HL-60/S4 (cell line): ENCODE data around the gene SPINK1.

ENCODE experiments used
- in situ Hi-C: fragments of 300-500 bp; cut with MboI; formaldehyde crosslinking; loops from 2 replicates; pipeline ENCODE4 v1.14.3; 2022; ENCODE audit warnings: low sequenced_read_pairs

SPINK1 gene

DNA sequence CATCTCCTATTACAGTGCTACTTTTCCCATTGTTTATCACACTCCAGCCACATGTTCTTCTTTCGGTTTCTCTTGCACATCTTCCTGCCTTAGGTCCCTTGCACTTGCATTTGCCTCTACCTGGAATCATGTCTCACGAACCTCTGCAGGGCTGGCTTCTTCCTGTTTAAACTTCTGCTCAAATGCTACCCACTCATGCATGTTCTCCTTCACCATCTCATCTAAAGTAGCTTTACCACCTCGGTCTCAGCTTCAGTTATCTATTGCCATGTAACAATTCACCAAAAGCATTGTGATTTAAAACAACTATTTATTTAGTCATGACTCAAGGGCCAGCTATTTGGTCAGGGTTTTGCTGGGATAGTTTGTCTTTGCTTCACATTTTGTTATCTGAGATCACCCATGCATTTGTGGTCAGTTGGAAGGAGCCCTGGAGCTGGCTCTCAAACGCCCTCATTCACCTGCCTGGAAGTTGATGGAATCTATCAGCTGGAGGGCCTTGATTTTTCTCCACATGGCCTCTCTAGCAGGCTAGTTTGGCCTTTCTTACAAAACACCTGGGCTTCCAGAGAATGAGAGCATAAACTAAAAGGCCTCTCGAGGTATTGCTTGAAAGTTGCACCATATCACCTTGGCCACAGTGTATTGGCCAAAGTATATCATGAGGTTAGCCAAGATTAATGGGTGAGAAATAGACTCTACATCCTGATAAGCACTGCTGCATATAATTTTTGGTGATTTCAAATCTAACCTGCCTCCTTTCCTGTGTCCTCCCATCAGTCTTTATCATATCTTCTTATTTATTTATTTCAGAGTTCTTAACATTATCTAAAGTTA lies 21.4 kb downstream of the SPINK1 start:
- in situ Hi-C loops: loop anchor here (25.0 kb wide), 1 partner anchor 173 kb away; no protein-coding TSS in a partner anchor

DNA sequence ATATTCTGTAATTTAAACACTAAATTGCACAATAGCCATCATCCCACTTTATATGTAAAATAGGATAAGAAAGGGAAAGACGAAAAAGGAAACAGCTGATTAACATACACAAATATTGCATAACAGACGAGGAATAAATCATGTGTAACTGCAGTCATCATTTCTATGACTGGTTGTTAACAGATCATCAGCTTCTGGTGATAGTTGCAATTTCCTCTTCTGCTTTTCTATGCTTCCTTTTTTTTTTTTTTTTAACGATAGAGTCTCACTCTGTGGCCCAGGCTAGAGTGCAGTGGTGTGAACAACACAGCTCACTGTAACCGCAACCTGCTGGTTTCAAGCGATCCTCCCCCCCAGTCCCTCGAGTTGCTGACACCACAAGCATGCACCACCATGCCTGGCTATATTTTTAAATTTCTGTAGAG lies 26.4 kb downstream of the SPINK1 start:
- in situ Hi-C loops: loop anchor here (25.0 kb wide), 1 partner anchor 168 kb away; no protein-coding TSS in a partner anchor

DNA sequence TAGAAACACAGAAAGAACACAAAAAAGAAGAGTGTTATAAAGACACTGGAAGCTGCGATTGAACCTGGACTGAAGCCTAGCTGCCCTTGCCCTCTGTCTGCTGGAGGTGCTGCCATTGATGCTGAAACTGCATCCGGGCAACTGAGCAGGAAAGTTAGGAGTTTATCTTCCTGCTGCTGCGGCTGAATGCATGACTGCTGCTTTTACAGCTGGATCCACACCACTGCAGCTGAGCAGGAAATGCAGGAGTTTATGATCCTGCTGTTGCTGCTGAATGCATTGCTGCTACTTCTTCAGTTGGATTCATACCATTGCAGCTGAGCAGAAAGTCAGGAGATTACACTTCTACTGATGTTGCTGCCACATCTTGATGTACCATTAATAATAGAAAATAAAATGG lies 27.1 kb downstream of the SPINK1 start:
- in situ Hi-C loops: loop anchor here (25.0 kb wide), 1 partner anchor 167 kb away; no protein-coding TSS in a partner anchor

DNA sequence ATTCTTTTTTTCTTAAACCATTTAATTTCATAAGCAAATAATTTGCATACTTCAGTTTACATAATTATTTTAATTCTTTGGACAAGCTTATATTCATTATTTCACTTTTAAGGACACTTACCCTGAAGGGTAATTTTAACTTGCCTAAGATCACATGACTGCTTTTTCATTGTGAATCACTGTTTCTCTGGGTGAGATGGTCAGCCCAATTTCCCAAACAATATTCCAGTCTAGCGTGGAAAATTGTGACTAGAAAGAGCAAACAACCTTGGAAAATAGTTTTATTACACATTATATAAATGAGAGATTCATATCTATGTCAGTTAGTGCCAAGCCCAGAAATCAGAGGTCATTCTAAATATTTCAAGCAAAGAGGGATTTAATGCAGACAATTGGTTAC lies 27.5 kb downstream of the SPINK1 start:
- in situ Hi-C loops: loop anchor here (25.0 kb wide), 1 partner anchor 167 kb away; no protein-coding TSS in a partner anchor

DNA sequence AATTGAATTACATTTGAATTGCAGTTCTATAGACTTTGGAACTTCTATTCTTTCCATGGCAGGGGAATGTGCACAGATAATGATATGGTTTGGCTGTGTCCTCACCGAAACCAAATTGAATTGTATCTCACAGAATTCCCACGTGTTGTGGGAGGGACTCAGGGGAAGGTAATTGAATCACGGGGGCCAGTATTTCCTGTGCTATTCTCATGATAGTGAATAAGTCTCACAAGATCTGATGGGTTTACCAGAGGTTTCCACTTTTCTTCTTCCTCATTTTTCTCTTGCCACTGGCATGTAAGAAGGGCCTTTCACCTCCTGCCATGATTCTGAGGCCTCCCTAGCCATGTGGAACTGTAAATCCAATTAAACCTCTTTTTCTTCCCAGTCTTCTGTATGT lies 28.3 kb downstream of the SPINK1 start:
- in situ Hi-C loops: loop anchor here (25.0 kb wide), 1 partner anchor 166 kb away; no protein-coding TSS in a partner anchor

DNA sequence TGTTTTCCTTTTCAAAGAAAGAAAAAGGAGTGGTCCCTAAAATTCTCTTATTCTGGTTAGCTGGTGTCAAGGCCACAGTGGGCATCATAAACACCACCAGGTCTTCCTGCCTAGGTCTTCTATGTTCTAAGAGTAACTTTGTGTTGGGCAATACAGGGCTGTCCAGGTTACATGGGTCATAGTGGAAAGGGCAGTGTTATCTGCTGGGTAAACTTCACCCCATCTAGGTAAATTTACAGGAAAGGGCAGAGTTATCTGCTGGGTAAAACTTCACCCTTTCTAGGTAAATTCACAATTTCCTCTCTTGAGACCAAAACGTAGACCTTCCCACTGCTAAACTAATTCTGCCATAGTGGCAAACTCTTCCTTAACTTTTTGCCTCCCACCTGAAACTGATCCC lies 30.0 kb downstream of the SPINK1 start:
- in situ Hi-C loops: loop anchor here (25.0 kb wide), 1 partner anchor 164 kb away; no protein-coding TSS in a partner anchor

DNA sequence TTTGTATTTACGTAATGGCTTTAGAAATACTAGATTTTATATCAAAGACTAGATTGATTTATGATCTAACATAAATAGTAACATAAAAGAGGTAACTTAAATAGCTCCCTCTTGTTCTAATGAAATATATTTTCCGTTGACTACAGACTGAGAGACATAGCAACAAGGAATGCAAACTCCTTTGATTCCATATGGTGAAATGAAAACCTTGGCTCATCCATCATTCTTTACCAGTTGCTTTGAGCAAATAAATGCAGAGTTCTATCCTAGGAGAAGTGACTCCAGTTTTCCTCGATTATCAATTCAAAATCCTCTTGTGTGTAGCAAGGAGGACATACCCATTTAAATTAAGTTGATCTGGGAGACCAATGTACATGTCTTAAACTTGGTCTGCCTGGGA lies 31.0 kb downstream of the SPINK1 start:
- in situ Hi-C loops: loop anchor here (25.0 kb wide), 1 partner anchor 163 kb away; no protein-coding TSS in a partner anchor

DNA sequence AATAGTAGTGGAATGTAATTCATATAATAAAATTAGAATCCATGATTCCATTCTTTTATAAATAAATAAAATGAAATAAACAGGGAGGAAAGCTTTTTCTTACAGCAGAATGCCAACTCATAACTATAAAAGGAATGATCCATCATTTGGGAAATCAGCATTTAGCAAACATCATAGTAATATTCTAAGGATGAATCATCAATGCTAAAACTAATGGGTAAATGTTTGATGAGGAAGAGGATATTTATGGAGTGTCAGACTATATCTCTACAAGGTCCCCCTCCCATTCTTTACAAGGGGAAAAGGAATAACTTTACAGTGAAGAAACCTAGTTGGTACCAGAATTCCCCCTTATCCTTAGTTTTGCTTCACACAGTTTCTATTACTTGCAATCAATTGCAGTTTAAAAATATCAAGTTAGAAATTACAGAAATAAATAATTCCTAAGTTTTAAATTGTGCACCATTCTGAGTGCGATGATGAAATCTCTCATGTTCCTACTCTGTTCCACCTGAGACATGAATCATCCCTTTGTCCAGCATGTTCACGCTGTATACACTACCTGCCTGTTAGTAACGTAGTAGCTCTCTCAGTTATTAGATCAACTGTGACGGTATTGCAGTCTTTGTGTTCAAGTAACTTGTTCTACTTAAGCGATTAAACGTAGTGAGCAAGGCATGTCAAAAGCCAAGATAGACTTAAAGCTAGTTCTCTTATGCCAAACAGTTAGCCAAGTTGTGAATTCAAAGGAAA lies 34.7 kb downstream of the SPINK1 start:
- in situ Hi-C loops: no loop called here

DNA sequence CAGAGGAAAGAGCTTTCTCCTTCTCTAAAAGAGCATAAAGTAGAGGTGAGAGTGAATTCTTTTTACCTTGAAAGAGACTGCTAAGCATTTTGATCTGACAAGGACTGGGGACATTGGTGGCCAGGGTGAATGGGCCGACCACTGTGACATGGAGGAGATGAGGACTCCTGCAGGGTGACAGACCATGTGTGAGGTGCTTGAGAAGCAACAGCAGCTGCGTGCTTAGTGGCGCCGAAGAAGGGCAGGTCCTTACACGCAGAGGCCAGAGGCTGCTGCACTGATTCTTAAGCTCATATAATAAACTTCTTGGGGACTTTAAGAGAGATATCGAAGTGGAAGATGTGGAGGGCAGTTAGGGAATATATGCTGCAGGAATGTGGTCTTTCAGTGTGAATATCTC lies 40.3 kb downstream of the SPINK1 start:
- in situ Hi-C loops: no loop called here

DNA sequence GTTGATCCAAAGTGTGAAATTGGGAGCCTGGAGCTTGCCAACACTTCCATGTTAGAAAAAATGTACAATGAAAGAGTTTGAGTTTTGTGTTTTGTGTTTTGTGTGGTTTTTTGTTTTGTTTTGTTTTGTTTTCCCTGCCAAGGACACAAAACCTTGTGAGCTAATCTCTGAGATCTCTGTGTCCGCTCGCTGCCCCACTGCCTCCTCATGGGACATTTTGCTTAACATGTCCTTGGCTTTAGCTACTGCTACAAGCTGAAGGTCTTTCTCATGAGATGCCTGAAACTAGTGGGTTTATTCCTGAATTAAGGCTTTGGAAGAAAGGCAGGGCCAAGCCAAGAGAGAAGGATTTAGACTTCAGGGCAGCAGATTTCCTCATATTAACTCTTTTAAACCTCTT lies 41.7 kb downstream of the SPINK1 start:
- in situ Hi-C loops: no loop called here

DNA sequence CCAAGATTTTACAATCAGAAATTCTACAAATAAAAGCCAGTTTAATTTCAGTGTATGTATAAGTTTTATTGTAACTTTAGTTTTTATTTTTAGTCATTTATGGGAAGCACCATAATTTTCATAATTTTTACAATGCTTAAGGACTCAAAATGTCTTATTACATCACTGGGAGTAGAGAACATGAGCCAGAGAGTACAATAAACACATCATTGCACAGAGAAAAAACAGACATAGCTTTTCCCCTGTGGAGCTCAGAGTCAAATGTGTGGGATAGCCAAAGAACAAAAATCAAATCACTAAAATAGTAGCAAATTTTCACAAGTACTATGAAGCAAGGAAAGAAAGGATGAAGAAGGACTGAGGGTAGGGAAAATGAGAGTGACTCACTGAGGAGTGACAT lies 43.4 kb downstream of the SPINK1 start:
- in situ Hi-C loops: no loop called here

DNA sequence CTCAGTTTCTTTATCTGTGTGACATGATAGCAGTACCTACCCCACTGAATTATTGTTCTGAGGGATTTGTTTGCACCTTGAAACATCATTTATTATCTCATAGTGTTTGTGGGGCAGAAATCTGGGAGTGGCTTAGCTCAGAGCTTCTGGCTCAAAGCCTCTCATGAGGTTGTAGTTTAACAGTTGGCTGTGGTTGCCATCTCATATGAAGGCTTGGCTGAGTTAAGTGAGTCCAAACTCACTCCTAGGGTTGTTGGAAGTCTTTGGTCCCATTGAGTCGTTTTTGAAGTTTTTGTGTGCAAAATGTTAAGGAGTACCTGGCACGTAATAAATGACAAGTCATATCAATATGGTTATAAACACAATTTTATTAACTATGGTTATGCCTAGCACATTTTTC lies 45.3 kb downstream of the SPINK1 start:
- in situ Hi-C loops: no loop called here

DNA sequence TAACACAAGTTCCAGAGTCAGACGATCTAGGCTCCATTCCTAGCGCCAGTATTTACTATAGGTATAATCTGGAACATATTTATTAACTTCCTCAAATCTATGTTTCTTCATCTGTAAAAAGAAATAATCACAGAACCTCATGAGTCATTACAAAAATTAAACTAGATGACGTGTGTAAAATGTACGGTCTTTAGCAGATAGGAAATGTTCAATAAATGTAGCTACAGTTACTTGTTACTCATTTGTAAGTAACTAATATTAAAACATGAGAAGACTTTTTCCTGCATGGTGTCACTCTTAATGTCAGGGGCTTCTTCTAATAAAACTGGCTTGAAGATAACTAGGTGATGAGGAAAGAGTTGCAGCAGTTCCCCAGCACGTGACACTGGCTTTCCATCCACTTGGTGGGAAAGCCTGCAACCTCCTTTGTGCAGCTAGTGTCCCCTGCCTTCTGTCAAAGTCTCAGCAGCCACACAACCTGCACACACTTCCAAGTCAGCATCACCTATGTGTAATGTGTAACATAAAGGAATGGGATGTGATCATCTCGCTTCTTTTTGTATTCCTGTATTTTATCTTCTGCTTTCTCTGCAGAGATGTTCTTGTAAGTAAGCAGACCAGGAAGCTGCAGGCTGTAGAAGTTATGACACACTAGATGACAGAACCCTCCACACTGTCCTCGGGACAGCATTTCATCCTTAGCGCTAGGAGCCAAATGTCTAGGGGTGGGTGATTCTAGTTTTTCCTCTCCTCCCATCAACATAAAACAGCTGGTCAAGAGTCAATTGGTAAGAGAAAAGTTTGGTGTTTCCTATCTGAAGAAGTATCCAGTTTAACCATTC lies 47.1 kb downstream of the SPINK1 start:
- in situ Hi-C loops: no loop called here

DNA sequence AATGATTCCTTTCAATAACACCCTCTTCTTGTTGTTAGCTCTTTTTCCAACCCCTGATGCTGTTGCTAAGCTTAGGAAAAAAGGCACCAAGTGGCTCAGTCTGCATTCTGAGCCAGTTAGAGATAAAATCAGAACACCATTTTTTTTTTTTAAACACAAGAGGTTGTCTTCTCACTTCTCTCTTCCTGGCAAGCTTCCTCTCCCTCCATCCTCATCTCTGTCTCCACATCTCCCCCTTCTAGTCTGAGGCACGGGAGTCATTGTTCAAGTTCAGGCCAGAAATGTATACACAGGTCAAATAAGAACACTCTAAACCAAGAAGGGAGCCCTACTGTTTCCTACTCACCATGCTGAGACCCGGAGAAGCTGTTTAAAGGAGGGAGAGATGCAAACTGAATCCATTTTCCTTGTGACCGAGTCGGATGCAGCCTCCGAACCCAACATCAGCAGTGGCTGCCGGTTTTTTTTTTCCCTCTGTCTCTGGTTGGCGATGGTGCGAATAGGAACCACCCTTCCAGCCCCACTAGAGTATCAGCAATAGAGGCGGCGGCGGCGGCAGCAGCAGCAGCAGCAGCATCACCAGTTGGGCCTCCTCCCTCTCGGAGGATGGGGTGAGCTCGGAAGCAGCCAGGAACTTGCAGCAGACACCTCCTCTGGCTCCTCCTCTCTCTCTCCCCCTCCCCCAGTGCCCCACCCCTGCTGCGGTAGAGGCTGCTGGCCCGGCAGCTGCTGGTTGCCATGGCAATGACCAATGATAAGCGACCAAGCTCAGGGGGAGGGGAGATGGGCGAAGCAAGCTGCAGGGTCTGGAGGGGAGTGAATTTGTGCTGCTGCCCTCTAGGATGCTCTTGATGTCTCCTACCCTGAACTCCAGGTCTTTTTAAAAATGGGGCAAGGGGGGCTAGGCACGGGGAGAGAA lies 49.1 kb downstream of the SPINK1 start, which contains the start of gene JAKMIP2:
Gene JAKMIP2 (minus strand): TSS at position 619 of the 919 bp plus-strand sequence. CDS start 110,922 bp downstream, outside the sequence.
- in situ Hi-C loops: no loop called here

DNA sequence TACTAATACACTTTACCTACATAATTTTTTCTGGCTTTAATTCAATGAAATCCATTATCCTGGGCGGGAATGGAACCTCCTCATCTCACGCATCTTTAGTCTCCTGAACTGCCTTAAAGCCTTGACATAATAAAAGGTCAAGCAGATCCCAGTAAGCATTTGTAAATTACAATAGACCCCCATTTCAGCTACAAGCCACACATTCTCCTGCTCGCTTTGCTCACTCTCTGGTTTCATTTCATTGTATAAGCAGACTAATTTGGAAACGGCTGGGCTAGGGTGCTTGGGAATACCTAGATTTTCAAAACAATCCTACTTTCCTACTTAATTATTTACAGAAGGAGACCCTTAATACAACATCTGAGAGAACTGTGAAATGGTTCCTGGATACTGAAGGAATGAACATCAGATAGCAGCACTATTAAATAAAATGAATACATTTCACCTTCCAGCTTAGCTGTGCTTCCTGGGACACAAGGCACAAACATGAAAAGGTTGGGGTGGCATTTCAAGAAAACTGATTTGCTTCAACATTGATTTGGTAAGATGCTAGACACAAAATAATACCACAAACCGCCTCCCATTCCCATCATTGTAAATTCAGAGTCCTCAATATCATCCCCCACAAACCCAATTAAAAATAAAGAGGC lies 50.4 kb downstream of the SPINK1 start:
- in situ Hi-C loops: no loop called here

DNA sequence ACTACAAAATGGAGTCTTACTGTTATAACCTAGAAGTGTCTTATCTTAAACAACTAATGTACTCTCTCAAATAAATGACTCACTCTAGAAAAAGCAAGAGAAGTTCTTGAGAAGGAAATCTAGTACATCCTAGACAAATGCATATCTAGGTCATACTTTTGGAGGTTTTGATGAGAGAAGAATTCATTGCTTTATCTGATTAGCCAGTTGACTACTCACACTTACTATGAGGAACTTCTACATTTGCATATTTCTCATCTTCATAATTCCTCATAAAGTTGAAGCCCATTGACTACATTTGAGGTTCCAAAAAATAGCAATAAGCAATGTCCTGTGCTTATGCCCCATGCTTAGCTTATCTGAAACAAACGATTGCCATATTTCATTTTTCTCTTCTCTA lies 51.8 kb downstream of the SPINK1 start:
- in situ Hi-C loops: no loop called here

DNA sequence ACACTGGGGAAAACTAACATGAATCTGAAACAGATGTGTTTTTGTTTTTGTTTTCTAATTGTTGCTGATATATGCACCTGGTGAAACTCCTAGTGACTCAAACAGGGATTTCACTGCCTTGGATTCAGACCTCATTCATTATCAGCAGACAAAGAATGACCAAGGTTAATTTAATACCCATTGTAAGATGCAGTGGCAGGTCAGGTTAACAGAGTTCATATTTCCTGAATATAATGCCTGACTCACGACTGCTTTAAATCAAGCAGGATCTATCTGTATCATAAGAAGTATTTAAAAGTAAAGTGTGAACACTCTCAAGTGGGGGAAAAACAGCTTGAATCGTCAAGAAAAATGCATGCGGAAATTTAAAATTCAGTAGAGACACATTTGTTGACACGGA lies 54.5 kb downstream of the SPINK1 start:
- in situ Hi-C loops: no loop called here
